ENCODE results near the gene COA1.
"Not testable (repeated sequence)": the region's sequence is repeated elsewhere in the genome, so short reads cannot be mapped to it uniquely, and the experiment has no call there.

The COA1 gene

GRCh38 chr7:43642897-43643630 lies 86.3 kb downstream of the COA1 start:
- H3K9me3 Mint-ChIP-seq, result no peaks in the 10 kb centered on the region
- peaks cover 12% of the 10 kb centered on the region for H3K4me1 Mint-ChIP-seq (ENCODE audit: low read depth)
- H3K27ac Mint-ChIP-seq, result no peak overlapping the region
- intact Hi-C loops (cut with micrococcal nuclease), result no loop called here
- no peaks in the 10 kb centered on the region for H3K27me3 Mint-ChIP-seq
- peaks cover 97% of the 10 kb centered on the region for H3K36me3 Mint-ChIP-seq (ENCODE audit: low read depth)
- no peak overlapping the region for H3K4me3 Mint-ChIP-seq

GRCh38 chr7:43640679-43641078 lies 88.6 kb downstream of the COA1 start:
- Mint-ChIP-seq H3K27ac (no peak overlapping the region), H3K4me3 (no peak overlapping the region), H3K27me3 (no peaks in the 10 kb centered on the region), H3K9me3 (no peaks in the 10 kb centered on the region), H3K4me1 (ENCODE audit: low read depth) (peaks cover 3% of the 10 kb centered on the region), H3K36me3 (ENCODE audit: low read depth) (peaks cover 98% of the 10 kb centered on the region)
- intact Hi-C loops (cut with micrococcal nuclease), result no loop called here

- intact Hi-C loops (cut with micrococcal nuclease), result no loop called here
- Mint-ChIP-seq H3K9me3 (no peaks in the 10 kb centered on the region), H3K27me3 (no peaks in the 10 kb centered on the region), H3K4me1 (ENCODE audit: low read depth) (no peaks in the 10 kb centered on the region), H3K4me3 (no peak overlapping the region), H3K36me3 (ENCODE audit: low read depth) (peaks cover 98% of the 10 kb centered on the region), H3K27ac (no peak overlapping the region)
Measured at GRCh38 chr7:43639858-43640491, 89.3 kb downstream of the COA1 start.

- intact Hi-C loops (cut with micrococcal nuclease), result no loop called here
- peaks cover 95% of the 10 kb centered on the region for H3K36me3 Mint-ChIP-seq (ENCODE audit: low read depth)
- no peaks in the 10 kb centered on the region for H3K9me3 Mint-ChIP-seq
- H3K27me3 Mint-ChIP-seq, result no peaks in the 10 kb centered on the region
- no peak overlapping the region for H3K4me3 Mint-ChIP-seq
- H3K4me1 Mint-ChIP-seq (ENCODE audit: low read depth), result no peaks in the 10 kb centered on the region
- H3K27ac Mint-ChIP-seq, result no peak overlapping the region
Measured at GRCh38 chr7:43637114-43637806, 92.1 kb downstream of the COA1 start.

GRCh38 chr7:43636093-43636492 lies 93.2 kb downstream of the COA1 start:
- Mint-ChIP-seq H3K36me3 (ENCODE audit: low read depth) (peaks cover 95% of the 10 kb centered on the region), H3K4me1 (ENCODE audit: low read depth) (no peaks in the 10 kb centered on the region), H3K27me3 (no peaks in the 10 kb centered on the region), H3K9me3 (no peaks in the 10 kb centered on the region), H3K27ac (no peak overlapping the region), H3K4me3 (no peak overlapping the region)
- intact Hi-C loops (cut with micrococcal nuclease), result no loop called here

GRCh38 chr7:43634384-43634783 lies 94.9 kb downstream of the COA1 start:
- H3K9me3 Mint-ChIP-seq, result no peaks in the 10 kb centered on the region
- H3K36me3 Mint-ChIP-seq (ENCODE audit: low read depth), result peaks cover 88% of the 10 kb centered on the region
- H3K27ac Mint-ChIP-seq, result no peak overlapping the region
- H3K27me3 Mint-ChIP-seq, result no peaks in the 10 kb centered on the region
- no peak overlapping the region for H3K4me3 Mint-ChIP-seq
- H3K4me1 Mint-ChIP-seq (ENCODE audit: low read depth), result no peaks in the 10 kb centered on the region
- intact Hi-C loops (cut with micrococcal nuclease), result no loop called here

- intact Hi-C loops (cut with micrococcal nuclease), result no loop called here
- no peak overlapping the region for H3K4me3 Mint-ChIP-seq
Measured at GRCh38 chr7:43632746-43633145, 96.6 kb downstream of the COA1 start.

GRCh38 chr7:43631559-43631958 lies 97.8 kb downstream of the COA1 start:
- Mint-ChIP-seq H3K4me3 (no peak overlapping the region), H3K27ac (no peak overlapping the region), H3K9me3 (no peaks in the 10 kb centered on the region), H3K36me3 (ENCODE audit: low read depth) (peaks cover 85% of the 10 kb centered on the region), H3K27me3 (no peaks in the 10 kb centered on the region), H3K4me1 (ENCODE audit: low read depth) (no peaks in the 10 kb centered on the region)
- intact Hi-C loops (cut with micrococcal nuclease), result no loop called here

More at GRCh38 chr7:43632746-43633145, 96.6 kb downstream of the COA1 start:
- Mint-ChIP-seq H3K9me3 (no peaks in the 10 kb centered on the region), H3K36me3 (ENCODE audit: low read depth) (peaks cover 85% of the 10 kb centered on the region), H3K4me1 (ENCODE audit: low read depth) (no peaks in the 10 kb centered on the region), H3K27ac (no peak overlapping the region), H3K27me3 (no peaks in the 10 kb centered on the region)

GRCh38 chr7:43630482-43630881 lies 98.8 kb downstream of the COA1 start:
- Mint-ChIP-seq H3K36me3 (ENCODE audit: low read depth) (peaks cover 85% of the 10 kb centered on the region), H3K4me3 (no peak overlapping the region), H3K27ac (no peak overlapping the region), H3K4me1 (ENCODE audit: low read depth) (no peaks in the 10 kb centered on the region), H3K9me3 (no peaks in the 10 kb centered on the region), H3K27me3 (no peaks in the 10 kb centered on the region)
- intact Hi-C loops (cut with micrococcal nuclease), result no loop called here

GRCh38 chr7:43629857-43630256 lies 99.5 kb downstream of the COA1 start:
- Mint-ChIP-seq H3K4me3 (no peak overlapping the region), H3K4me1 (ENCODE audit: low read depth) (no peaks in the 10 kb centered on the region), H3K9me3 (no peaks in the 10 kb centered on the region), H3K27ac (no peak overlapping the region), H3K36me3 (ENCODE audit: low read depth) (peaks cover 87% of the 10 kb centered on the region), H3K27me3 (no peaks in the 10 kb centered on the region)
- intact Hi-C loops (cut with micrococcal nuclease), result no loop called here

GRCh38 chr7:43628431-43628830 lies 100.9 kb downstream of the COA1 start:
- peaks cover 85% of the 10 kb centered on the region for H3K36me3 Mint-ChIP-seq (ENCODE audit: low read depth)
- H3K4me1 Mint-ChIP-seq (ENCODE audit: low read depth), result no peaks in the 10 kb centered on the region
- no peaks in the 10 kb centered on the region for H3K9me3 Mint-ChIP-seq
- H3K4me3 Mint-ChIP-seq, result no peak overlapping the region
- no peaks in the 10 kb centered on the region for H3K27me3 Mint-ChIP-seq
- H3K27ac Mint-ChIP-seq, result no peak overlapping the region
- intact Hi-C loops (cut with micrococcal nuclease), result no loop called here

GRCh38 chr7:43627798-43628197 lies 101.5 kb downstream of the COA1 start:
- H3K9me3 Mint-ChIP-seq; H3K27ac Mint-ChIP-seq; H3K4me3 Mint-ChIP-seq; H3K4me1 Mint-ChIP-seq (ENCODE audit: low read depth); intact Hi-C loops (cut with micrococcal nuclease); H3K27me3 Mint-ChIP-seq: not testable (repeated sequence)
- H3K36me3 Mint-ChIP-seq (ENCODE audit: low read depth), result peaks cover 83% of the 10 kb centered on the region

- Mint-ChIP-seq H3K4me3 (no peak overlapping the region), H3K27ac (no peak overlapping the region), H3K36me3 (ENCODE audit: low read depth) (peaks cover 81% of the 10 kb centered on the region), H3K4me1 (ENCODE audit: low read depth) (no peaks in the 10 kb centered on the region), H3K27me3 (no peaks in the 10 kb centered on the region), H3K9me3 (no peaks in the 10 kb centered on the region)
- intact Hi-C loops (cut with micrococcal nuclease), result no loop called here
Measured at GRCh38 chr7:43626695-43627094, 102.6 kb downstream of the COA1 start.

GRCh38 chr7:43625980-43626379 lies 103.3 kb downstream of the COA1 start:
- no peak overlapping the region for H3K27ac Mint-ChIP-seq
- intact Hi-C loops (cut with micrococcal nuclease), result no loop called here
- H3K4me1 Mint-ChIP-seq (ENCODE audit: low read depth), result no peaks in the 10 kb centered on the region
- H3K4me3 Mint-ChIP-seq, result no peak overlapping the region
- peaks cover 79% of the 10 kb centered on the region for H3K36me3 Mint-ChIP-seq (ENCODE audit: low read depth)
- no peaks in the 10 kb centered on the region for H3K27me3 Mint-ChIP-seq
- no peaks in the 10 kb centered on the region for H3K9me3 Mint-ChIP-seq

All from dendritic cell treated with granulocyte-macrophage colony-stimulating factor and Interleukin-4, amounts not matched to agents 40 ng/mL and 50 ng/mL, for 4 days (primary cell).